Glutamatergic neuron (in vitro differentiated cells): ENCODE data around the gene PRKCA. TPM values are rescaled to one million over a fixed set of nuclear protein-coding genes. Genes with fewer than 3 reads are reported as not detected.

Experiments
- DNase-seq: peaks from one replicate; pipeline ENCODE4 v3.0.0; 2022
- H3K27ac Mint-ChIP-seq: one replicate; pipeline ENCODE4 v1.8.0; 2020; ENCODE audit warnings: mild to moderate bottlenecking, mixed read lengths, inconsistent platforms; ENCODE audit not compliant: unreplicated experiment
- H3K27me3 Mint-ChIP-seq: one replicate; pipeline ENCODE4 v1.8.0; 2020; ENCODE audit warnings: mild to moderate bottlenecking, moderate library complexity, mixed read lengths, inconsistent platforms; ENCODE audit not compliant: unreplicated experiment
- H3K36me3 Mint-ChIP-seq: one replicate; pipeline ENCODE4 v1.8.0; 2020; ENCODE audit warnings: mild to moderate bottlenecking, mixed read lengths, inconsistent platforms; ENCODE audit not compliant: unreplicated experiment
- H3K4me1 Mint-ChIP-seq: one replicate; pipeline ENCODE4 v1.8.0; 2020; ENCODE audit warnings: mild to moderate bottlenecking, low read depth, mixed read lengths, inconsistent platforms; ENCODE audit not compliant: unreplicated experiment
- H3K4me3 Mint-ChIP-seq: one replicate; pipeline ENCODE4 v1.8.0; 2020; ENCODE audit warnings: mild to moderate bottlenecking, mixed read lengths, inconsistent platforms; ENCODE audit not compliant: unreplicated experiment
- H3K9me3 Mint-ChIP-seq: one replicate; pipeline ENCODE4 v1.8.0; 2020; ENCODE audit warnings: mild to moderate bottlenecking, moderate library complexity, mixed read lengths, inconsistent platforms; ENCODE audit not compliant: unreplicated experiment
- total RNA-seq: library from RNA; stranded (reverse); fragmentation: NEBNext Ultra II Directional; extraction: Animal tissue kit (Norgen Biotek cat#: 25700); gene quantifications from one replicate; pipeline ENCODE4 v1.2.1, GENCODE V29; 2021; ENCODE audit not compliant: unreplicated experiment
- TF ChIP-seq, protein P1 (sequence below): fragments of 200-600 bp; sonication (generic); IDR thresholded peaks from one replicate; pipeline ENCODE4 v1.5.0; 2021; ENCODE audit not compliant: partially characterized antibody, unreplicated experiment

The PRKCA gene
- total RNA-seq, 1 donor from 2014 or later = 2.2 TPM

DNA sequence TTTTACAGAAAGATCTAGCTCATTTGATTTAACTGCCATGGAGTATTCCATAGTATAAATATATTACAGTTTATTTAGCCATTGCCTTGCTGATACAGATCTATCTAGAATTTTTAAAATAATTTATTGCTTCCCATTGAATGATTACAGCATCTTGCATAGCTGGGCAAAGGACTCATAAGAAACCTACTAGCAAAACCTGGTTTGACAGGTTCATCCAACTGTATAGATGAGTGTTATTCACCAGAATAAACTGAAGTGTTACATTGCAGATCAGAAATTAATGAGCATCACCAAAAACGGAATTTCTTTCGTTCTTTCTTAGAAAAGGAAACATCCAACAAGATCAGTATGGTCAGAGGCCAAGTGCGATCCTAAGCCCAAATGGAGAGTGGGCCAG lies 330.3 kb downstream of the PRKCA start:
- DNase-seq = no peak
- TF ChIP-seq, protein P1, sequence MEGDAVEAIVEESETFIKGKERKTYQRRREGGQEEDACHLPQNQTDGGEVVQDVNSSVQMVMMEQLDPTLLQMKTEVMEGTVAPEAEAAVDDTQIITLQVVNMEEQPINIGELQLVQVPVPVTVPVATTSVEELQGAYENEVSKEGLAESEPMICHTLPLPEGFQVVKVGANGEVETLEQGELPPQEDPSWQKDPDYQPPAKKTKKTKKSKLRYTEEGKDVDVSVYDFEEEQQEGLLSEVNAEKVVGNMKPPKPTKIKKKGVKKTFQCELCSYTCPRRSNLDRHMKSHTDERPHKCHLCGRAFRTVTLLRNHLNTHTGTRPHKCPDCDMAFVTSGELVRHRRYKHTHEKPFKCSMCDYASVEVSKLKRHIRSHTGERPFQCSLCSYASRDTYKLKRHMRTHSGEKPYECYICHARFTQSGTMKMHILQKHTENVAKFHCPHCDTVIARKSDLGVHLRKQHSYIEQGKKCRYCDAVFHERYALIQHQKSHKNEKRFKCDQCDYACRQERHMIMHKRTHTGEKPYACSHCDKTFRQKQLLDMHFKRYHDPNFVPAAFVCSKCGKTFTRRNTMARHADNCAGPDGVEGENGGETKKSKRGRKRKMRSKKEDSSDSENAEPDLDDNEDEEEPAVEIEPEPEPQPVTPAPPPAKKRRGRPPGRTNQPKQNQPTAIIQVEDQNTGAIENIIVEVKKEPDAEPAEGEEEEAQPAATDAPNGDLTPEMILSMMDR = no peak
- H3K4me3 Mint-ChIP-seq = no peak overlapping the region
- H3K27me3 Mint-ChIP-seq = no peaks in the 10 kb centered on the region
- H3K27ac Mint-ChIP-seq = no peak overlapping the region
- no peaks in the 10 kb centered on the region for H3K9me3 Mint-ChIP-seq
- no peaks in the 10 kb centered on the region for H3K4me1 Mint-ChIP-seq
- H3K36me3 Mint-ChIP-seq = no peaks in the 10 kb centered on the region

DNA sequence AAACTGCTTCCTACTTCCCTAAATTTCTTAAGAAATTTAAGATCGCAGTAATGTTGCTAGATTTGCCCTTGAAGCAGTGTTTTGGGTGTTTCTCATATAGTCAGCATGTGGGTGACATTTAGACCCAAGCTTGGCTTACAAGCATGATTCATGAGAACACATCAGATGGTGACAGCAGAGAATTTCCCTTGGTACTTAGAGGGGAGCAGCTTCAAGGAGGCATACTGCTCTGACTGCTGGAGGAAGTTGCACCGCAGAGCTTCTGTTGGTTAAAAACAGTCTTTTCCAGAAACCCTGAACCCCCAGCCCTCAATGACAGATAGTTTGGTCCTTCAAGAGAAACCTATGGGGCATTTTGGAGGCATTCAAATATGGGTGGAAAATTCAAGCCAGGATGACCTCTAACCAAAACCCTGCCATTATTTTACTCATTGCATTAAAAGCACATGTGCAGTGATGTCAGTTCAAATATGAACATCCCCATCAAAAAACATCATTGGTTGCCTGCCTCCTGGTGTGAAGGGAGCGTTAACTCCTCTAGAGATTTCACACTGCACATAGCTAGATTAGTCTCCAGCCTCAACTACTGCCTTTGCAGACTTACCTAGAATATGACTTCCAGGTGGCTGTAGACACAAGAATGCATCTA lies 331.0 kb downstream of the PRKCA start:
- H3K27me3 Mint-ChIP-seq = no peaks in the 10 kb centered on the region
- H3K4me1 Mint-ChIP-seq = no peaks in the 10 kb centered on the region
- no peak overlapping the region for H3K4me3 Mint-ChIP-seq
- no peaks in the 10 kb centered on the region for H3K36me3 Mint-ChIP-seq
- DNase-seq = no peak
- H3K9me3 Mint-ChIP-seq = no peaks in the 10 kb centered on the region
- TF ChIP-seq, protein P1 = no peak
- H3K27ac Mint-ChIP-seq = no peak overlapping the region

DNA sequence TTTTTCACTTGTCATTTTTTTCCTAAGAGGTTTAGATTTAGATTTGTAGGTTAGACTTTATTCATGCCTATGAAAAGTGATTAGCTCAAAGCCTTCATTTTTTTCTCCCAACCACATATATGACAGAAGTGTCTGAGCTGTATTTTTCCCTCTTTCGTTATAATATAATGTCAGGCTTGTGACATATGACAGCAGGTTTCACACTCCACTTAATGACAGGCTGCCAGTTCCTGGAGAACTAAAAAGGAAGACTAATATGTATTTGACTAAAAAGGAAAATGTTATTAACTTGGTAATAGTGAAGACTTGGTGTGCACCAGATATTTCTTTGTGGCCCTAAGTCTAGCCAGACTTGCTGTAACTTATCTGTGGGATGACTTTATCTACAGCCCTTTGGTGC lies 331.8 kb downstream of the PRKCA start:
- H3K4me3 Mint-ChIP-seq = no peak overlapping the region
- DNase-seq = no peak
- TF ChIP-seq, protein P1 = no peak
- no peaks in the 10 kb centered on the region for H3K4me1 Mint-ChIP-seq
- H3K9me3 Mint-ChIP-seq = no peaks in the 10 kb centered on the region
- H3K27me3 Mint-ChIP-seq = no peaks in the 10 kb centered on the region
- H3K27ac Mint-ChIP-seq = no peak overlapping the region
- H3K36me3 Mint-ChIP-seq = no peaks in the 10 kb centered on the region

DNA sequence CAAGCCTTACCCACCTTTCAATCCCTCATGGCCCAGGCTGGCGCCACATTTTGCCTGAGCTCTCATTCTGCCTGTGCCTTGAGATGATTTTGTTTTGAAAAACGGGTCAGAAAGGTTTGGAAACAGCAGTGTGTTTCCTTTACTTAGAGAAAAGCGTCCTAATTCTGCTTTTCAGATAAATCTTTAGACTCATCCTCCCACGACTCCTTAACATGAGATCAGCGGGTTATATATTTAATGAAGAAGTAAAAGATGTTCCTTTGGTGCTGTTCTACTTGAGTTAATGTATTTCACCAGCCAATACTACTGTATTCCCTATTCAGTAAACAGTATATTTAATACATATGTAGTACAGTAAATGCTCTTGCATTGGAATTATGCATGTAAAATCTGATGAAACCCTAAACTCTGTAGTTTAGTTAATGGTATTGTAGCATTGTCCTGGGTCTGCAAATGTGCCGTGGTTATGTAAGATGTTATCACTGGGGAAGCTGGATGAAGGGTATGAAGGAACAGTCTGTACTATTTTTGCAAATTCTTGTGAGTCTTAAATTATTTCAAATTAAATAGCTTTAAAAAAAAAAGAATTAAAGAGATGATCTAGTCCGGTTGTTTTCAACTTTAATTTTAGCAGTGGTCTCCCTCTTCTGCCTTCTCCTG lies 333.1 kb downstream of the PRKCA start:
- Mint-ChIP-seq H3K9me3 (no peaks in the 10 kb centered on the region), H3K36me3 (no peaks in the 10 kb centered on the region), H3K27ac (no peak overlapping the region), H3K27me3 (no peaks in the 10 kb centered on the region), H3K4me1 (no peaks in the 10 kb centered on the region), H3K4me3 (no peak overlapping the region)
- TF ChIP-seq, protein P1 = no peak
- no peak for DNase-seq

DNA sequence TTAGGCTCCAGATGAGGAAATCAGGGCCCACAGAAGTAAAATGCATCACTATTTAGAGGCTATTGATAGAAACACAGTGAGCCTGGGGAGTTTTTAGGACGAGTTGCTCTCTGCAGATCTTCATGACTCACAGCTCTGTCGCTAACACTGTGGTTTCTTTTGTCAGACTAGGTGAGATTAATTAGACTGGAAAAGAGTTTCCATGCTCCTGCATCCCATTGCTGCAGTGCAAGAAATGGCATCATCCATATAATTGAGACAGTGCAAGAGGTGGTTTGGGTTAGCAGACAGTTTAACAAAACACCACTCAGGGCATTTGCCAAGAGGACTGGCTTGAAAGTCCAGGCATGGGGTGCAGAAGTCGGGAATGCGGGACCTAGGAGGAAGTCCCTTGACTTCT lies 333.7 kb downstream of the PRKCA start:
- H3K27me3 Mint-ChIP-seq = no peaks in the 10 kb centered on the region
- no peak for DNase-seq

More for the DNA sequence above, 333.7 kb downstream of the PRKCA start:
- Mint-ChIP-seq H3K27ac (no peak overlapping the region), H3K4me1 (no peaks in the 10 kb centered on the region), H3K4me3 (no peak overlapping the region), H3K36me3 (no peaks in the 10 kb centered on the region), H3K9me3 (no peaks in the 10 kb centered on the region)
- TF ChIP-seq, protein P1 = no peak
